Measurements from ENCODE around the gene APIP. TPM values are rescaled to one million over a fixed set of nuclear protein-coding genes. Genes with fewer than 3 reads are reported as not detected.
"Not testable (repeated sequence)": the region's sequence is repeated elsewhere in the genome, so short reads cannot be mapped to it uniquely, and the experiment has no call there.

The APIP gene
- total RNA-seq, 1 donor from 2014 or later: 13.0 TPM

GRCh38 chr11:34915136-34916014 lies 804 bp downstream of the APIP start:
- peak overlapping the region; percentile 90 for H3K27ac Mint-ChIP-seq (ENCODE audit: unreplicated experiment)
- no peak for TF ChIP-seq CTCF (IDR thresholded peaks at IDR 0.05; ENCODE audit: unreplicated experiment)
- peaks cover 18% of the 10 kb centered on the region for H3K4me1 Mint-ChIP-seq (ENCODE audit: unreplicated experiment)
- peaks cover 17% of the 10 kb centered on the region for H3K36me3 Mint-ChIP-seq (ENCODE audit: low read depth, unreplicated experiment)
- H3K9me3 Mint-ChIP-seq (ENCODE audit: unreplicated experiment): no peaks in the 10 kb centered on the region
- peaks cover 2% of the 10 kb centered on the region for H3K27me3 Mint-ChIP-seq (ENCODE audit: unreplicated experiment)
- no peak for DNase-seq (ENCODE audit: low spot score)
- H3K4me3 Mint-ChIP-seq (ENCODE audit: unreplicated experiment): peak overlapping the region; percentile 99

- H3K27me3 Mint-ChIP-seq (ENCODE audit: unreplicated experiment); DNase-seq (ENCODE audit: low spot score); H3K4me3 Mint-ChIP-seq (ENCODE audit: unreplicated experiment); H3K9me3 Mint-ChIP-seq (ENCODE audit: unreplicated experiment); H3K27ac Mint-ChIP-seq (ENCODE audit: unreplicated experiment): not testable (repeated sequence)
- peaks cover 17% of the 10 kb centered on the region for H3K36me3 Mint-ChIP-seq (ENCODE audit: low read depth, unreplicated experiment)
- H3K4me1 Mint-ChIP-seq (ENCODE audit: unreplicated experiment): peaks cover 17% of the 10 kb centered on the region
Observed at GRCh38 chr11:34913556-34913955, 2.6 kb downstream of the APIP start.

- no peak for TF ChIP-seq CTCF (IDR thresholded peaks at IDR 0.05; ENCODE audit: unreplicated experiment)
- peaks cover 6% of the 10 kb centered on the region for H3K4me1 Mint-ChIP-seq (ENCODE audit: unreplicated experiment)
- H3K36me3 Mint-ChIP-seq (ENCODE audit: low read depth, unreplicated experiment): peaks cover 17% of the 10 kb centered on the region
- no peak overlapping the region for H3K27ac Mint-ChIP-seq (ENCODE audit: unreplicated experiment)
- no peaks in the 10 kb centered on the region for H3K9me3 Mint-ChIP-seq (ENCODE audit: unreplicated experiment)
- H3K4me3 Mint-ChIP-seq (ENCODE audit: unreplicated experiment): no peak overlapping the region
- H3K27me3 Mint-ChIP-seq (ENCODE audit: unreplicated experiment): peaks cover 2% of the 10 kb centered on the region
- DNase-seq (ENCODE audit: low spot score): no peak
Observed at GRCh38 chr11:34911676-34912075, 4.5 kb downstream of the APIP start.

- TF ChIP-seq CTCF (IDR thresholded peaks at IDR 0.05; ENCODE audit: unreplicated experiment): no peak
- Mint-ChIP-seq H3K4me3 (ENCODE audit: unreplicated experiment) (no peak overlapping the region), H3K9me3 (ENCODE audit: unreplicated experiment) (no peaks in the 10 kb centered on the region), H3K27ac (ENCODE audit: unreplicated experiment) (no peak overlapping the region), H3K4me1 (ENCODE audit: unreplicated experiment) (peaks cover 6% of the 10 kb centered on the region), H3K36me3 (ENCODE audit: low read depth, unreplicated experiment) (peaks cover 17% of the 10 kb centered on the region), H3K27me3 (ENCODE audit: unreplicated experiment) (peaks cover 2% of the 10 kb centered on the region)
- no peak for DNase-seq (ENCODE audit: low spot score)
Observed at GRCh38 chr11:34910817-34911216, 5.4 kb downstream of the APIP start.

- no peak overlapping the region for H3K27ac Mint-ChIP-seq (ENCODE audit: unreplicated experiment)
- H3K36me3 Mint-ChIP-seq (ENCODE audit: low read depth, unreplicated experiment): peaks cover 13% of the 10 kb centered on the region
- DNase-seq (ENCODE audit: low spot score): no peak
- peaks cover under 1% of the 10 kb centered on the region for H3K4me1 Mint-ChIP-seq (ENCODE audit: unreplicated experiment)
- H3K4me3 Mint-ChIP-seq (ENCODE audit: unreplicated experiment): no peak overlapping the region
- H3K27me3 Mint-ChIP-seq (ENCODE audit: unreplicated experiment): peaks cover 2% of the 10 kb centered on the region
- TF ChIP-seq CTCF (IDR thresholded peaks at IDR 0.05; ENCODE audit: unreplicated experiment): no peak
- no peaks in the 10 kb centered on the region for H3K9me3 Mint-ChIP-seq (ENCODE audit: unreplicated experiment)
Observed at GRCh38 chr11:34909955-34910354, 6.2 kb downstream of the APIP start.

All from endothelial cell (in vitro differentiated cells).